GM21825 (cell line): Measurements from ENCODE around the gene FAM20A.

ENCODE experiments used
- ATAC-seq: cut with Tn5 transposase; IDR thresholded peaks from one replicate; pipeline ENCODE4 v1.9.1; 2021; ENCODE audit warnings: mild to moderate bottlenecking, moderate library complexity; ENCODE audit not compliant: unreplicated experiment

The FAM20A gene

DNA sequence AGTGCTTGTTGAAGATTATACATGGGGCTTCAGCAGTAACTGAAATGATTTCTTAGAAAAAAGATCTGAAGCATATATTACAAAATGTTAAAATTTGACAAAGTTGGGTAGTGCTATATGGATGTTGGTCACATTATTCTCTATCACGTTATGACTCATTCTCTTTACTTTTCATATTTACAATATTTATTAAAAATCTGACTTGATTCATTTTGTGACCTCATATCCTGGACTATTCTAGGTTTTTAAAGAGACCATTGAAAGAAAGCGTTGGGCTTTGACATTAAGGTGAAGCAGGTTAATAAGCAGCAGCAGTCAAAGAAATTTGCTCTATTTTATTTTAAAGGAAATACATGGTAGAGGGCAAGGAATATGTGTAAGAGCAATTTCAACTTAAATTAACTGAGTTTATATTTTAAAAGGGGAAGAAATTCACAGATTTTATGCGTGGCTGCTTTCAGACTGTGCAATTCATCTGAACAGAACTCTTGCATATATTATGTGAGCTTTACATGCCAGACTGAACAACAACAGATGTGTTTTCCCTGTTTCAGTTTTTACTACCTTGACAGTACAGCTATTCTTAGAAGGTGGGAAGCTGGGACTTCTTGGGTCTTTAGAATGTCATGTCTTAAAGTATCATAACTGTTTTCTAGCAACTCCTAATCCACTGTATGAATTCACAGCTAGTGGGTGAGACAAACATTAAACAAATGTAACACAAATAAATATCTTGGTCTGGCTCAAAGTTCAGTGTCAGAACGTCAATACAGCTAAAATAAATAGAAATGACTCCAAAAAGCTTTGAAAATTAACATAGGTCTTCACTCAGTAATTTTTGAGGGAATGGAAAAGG is 10.4 kb upstream of the FAM20A start:
- no peak for ATAC-seq

GRCh38 chr17:68610554-68610953 is 9.4 kb upstream of the FAM20A start:
- ATAC-seq = no peak

DNA sequence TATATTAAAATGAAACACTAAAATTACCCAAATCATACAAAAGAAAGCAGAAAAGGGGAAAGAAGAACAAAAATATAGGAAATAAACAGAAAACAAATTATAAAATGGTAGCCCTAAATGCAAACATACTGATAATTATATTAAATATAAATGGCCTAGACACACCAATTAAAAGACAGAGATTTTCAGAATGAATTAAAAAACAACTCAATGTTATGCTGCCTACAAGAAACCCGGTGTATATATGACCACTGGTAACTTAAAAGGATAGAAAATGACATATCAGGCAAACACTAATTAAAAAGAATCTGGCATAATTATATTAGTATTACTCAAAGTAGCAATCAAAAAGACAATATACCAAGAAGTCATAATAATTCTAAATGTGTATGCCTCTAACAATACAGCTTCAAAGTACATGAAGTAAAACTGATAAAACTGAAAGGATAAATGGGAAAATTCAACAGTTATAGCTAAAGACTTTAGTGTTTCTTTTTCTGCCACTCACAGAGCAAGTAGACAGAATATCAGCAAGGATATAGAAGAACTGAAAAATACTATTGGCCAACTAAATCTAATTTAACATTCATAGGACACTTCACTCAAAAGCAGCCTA is 7.5 kb upstream of the FAM20A start:
- ATAC-seq = no peak

DNA sequence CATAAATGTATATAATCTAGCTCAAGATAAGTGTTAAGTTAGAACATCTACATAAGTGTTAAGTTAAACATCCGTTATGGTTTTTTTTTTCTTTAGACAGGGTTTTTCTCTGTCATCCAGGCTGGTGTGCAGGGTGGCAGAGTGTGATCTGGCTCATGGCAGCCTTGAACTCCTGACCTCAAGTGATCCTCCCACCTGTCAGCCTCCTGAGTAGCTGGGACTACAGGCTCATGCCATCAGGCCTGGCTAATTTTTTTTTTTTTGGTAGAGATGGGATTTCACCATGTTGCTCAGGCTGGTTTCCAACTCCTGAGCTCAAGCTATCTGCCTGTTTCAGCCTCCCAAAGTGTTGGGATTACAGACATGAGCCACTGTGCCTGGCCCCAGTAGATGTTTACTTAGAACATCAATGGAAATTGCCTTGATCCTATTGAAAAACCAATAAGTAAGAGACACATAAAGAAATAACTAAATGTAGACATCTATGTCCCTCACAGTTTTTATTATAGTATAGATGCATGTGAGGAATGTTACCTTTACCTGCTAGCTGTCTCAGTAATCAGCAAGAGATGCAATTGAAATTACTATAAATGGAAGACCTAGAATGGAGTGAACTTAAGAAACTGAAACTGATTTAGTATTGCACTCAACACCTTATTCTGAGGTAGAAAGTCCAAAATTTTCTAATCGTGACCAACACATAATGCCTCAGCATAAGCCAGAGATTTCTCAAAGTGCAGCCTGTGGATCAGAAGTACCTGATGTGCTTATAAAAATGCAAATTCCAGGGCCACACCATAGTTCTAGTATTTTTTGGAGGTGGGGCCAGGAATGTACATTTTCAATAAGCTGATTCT is 5.5 kb upstream of the FAM20A start:
- no peak for ATAC-seq

GRCh38 chr17:68605914-68606313 is 4.7 kb upstream of the FAM20A start:
- no peak for ATAC-seq

DNA sequence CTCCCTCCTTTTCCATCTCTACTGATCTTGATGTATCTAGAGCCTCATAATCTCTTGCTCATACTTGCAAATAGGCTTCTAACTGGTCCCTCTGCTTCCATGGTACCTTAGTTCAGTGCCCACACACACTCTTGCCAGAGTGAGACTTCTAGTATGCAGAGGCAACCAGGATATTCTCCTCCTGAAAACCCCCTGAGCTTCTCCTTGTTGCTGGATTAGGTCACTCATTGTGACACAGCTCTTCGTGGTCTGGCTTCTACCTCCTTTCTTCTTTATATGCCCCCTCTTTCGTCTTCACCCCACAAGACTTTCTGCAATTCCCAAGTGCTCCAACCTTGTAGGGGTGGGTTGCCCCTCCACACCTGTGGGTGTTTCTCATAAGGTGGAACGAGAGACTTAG is 2.5 kb upstream of the FAM20A start:
- no peak for ATAC-seq

- no peak for ATAC-seq
Observed at GRCh38 chr17:68603027-68603426, 1.9 kb upstream of the FAM20A start.

DNA sequence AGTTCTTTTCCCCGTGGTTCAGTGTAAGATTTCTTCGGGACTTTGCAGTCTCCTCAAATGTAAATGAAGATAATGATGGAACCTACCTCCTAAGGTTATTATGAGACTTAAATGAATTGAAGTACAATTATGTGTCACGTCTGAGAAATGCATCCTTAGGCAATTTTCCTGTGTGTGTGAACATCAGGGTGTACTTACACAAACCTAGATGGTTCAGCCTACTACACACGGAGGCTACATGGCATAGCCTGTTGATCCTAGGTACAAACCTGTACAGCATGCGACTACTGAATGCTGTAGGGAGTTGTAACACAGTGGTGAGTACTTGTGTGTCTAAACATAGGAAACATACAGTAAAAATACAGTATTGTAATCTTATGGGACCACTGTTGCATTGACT is 1.1 kb upstream of the FAM20A start:
- no peak for ATAC-seq

DNA sequence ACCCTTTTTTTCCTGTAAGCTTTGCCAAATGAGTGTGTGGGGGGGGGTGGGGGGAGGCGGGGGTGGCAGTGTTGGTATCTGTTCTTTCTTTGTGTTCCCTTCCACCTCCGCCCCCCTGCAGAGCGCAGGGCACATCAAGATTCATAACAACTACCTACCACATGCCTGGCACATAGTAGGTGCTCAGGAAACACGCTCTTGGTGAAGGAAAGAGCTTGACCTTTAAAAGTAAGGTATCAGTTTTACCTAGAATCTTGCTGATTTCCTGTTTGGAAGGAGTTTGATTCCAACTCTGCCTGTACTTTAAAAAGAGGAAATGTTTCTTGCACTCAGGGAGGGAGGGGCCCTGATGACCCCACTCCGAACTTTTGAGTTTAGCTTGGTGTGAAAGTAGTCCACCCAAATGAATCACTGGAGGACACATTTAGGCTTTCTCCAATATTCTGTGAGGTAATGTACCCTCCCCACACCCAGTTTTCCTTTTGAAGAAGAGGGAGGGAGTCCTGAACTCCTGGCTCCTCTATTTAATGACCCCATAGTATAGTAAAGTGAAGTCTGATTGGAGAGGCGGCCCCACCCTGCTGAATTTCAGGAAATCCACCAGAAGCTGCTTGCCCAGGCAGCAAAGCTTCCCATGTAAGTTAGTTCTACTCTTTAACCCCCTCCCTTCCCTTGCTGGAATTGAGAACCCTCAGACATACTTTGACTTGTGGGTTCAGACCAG is 560 bp upstream of the FAM20A start:
- ATAC-seq = no peak

DNA sequence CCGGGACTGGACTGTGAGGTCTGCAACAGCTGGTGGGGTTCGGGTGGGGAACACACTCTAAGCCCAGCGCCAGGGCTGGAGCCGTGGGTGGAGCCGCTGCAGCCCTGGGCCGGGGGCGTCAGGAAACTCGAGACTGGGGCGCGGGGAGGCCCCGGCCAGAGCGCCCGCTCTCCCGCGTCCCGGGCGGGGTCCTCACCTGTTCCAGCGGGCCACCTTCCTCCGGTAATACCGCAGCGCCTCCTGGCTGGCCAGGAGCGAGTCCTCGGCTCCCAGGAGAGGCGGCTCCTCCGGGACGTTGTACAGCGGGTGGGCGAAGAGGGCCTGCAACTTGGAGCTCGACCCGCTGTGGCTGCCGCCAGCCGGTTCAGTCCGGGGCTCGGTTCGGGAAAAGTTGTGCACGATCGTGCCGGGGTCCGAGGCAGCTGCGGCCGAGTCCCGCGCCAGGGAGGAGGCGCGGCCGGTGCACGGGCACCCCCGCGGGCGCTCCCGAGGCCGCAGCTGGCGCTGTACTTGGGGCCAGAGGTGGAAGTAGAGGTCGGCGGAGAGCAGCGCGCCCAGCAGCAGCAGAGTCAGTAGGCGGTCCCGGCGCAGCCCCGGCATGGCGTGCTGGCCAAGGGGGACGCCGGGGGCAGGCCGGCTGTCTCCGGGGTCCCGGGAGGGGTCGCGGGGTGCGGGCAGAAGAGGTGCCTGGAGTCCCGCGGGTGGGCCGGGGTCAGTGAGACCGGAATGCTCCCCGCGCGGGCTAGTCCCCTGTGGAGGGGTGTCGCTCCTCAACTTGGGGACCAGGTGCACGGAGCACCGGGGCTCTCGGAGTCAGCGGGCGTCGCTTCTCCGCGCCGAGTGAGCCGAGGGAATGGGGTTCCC is 868 bp downstream of the FAM20A start:
- no peak for ATAC-seq

- ATAC-seq = no peak
Observed at GRCh38 chr17:68599552-68600066, 1.6 kb downstream of the FAM20A start.

- no peak for ATAC-seq
Observed at GRCh38 chr17:68599091-68599490, 2.1 kb downstream of the FAM20A start.

DNA sequence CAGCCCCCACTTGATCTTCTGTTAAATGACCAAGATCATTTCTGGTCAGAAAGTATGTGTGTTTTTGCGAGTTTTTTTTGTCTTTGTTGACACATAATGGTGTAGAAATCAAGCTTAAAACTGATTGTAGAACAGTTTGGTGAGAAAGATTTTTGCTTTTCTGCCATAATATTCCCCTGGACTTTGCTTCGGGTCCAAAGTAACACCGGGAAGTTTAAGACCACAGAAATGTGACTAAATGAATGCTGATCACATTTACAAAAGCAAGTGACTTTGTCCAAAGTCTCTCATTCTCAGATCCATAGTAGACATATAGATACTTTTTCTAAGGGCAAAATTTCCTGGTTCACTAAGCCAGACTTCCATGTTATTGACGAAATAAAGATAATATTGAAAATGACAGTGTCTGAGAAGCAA is 2.6 kb downstream of the FAM20A start:
- no peak for ATAC-seq

DNA sequence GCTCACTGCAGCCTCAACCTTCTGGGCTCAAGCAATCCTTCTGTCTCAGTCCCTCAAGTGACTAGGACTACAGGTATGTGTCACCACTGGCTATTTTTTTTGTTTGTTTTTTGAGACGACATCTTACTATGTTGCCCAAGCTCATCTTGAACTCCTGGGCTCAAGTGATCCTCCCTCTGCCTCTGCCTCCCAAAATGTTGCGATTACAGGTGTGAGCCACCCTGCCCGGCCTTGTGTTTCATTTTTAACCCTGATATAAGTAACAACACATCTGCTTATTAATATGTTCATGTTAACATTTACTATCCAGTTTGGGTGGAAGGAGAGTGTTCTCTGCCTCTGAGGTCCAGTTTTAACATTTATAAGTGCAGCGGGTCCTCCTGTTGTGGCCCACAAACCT is 3.1 kb downstream of the FAM20A start:
- ATAC-seq = no peak

GRCh38 chr17:68596411-68596945 is 4.7 kb downstream of the FAM20A start:
- no peak for ATAC-seq

GRCh38 chr17:68595986-68596385 is 5.2 kb downstream of the FAM20A start:
- ATAC-seq = no peak

DNA sequence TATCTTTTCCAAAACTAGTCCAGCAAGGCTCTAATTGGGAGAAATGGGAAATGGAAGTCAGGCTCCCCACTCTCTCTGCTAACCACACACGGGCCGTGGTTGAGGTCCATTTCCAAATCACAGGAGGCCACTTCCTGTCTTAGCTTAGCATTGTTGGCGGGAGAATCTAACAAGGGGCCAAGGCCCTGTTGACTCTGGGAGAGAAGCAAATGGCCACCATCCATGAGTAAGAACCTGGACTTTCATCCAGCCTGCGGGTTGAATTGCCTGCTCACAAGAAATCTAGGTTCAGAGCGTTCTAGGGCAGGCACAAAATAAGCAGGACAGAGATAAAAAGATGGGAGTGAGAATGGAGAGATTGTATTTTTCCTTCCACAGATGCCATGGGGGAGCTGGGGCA is 5.7 kb downstream of the FAM20A start:
- ATAC-seq = no peak

DNA sequence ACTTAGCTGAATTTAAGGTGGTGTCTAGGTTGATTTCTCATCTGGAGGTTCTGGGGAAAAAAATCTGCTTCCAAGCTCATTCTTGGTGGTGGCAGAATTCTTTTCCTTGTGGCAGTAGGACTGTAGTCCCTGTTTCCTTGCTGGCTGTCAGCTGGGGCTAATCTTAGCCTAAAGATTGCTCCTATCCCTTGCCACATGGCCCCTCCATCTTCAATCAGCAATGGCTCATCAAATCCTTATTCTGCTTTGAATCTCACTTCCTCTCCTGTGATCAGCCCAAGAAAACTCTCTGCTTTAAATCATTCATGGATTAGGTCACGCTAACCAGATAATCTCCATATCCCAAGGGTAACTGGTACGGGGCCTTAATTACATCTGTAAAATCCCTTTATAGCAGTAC is 6.6 kb downstream of the FAM20A start:
- ATAC-seq = no peak
